HepG2 (cell line): ENCODE data around the gene SLC35F4. TPM values are rescaled to one million over a fixed set of nuclear protein-coding genes. Genes with fewer than 3 reads are reported as not detected.

ENCODE experiments used
- ATAC-seq: fragments of 200-7000 bp; cut with Tn5 transposase; 3 replicates; pipeline ENCODE4 v1.9.1; 2020; ENCODE audit warnings: mild to moderate bottlenecking, moderate library complexity
- BruUV-seq: library from RNA; stranded (reverse); fragments of 400-500 nt; replicated peaks from 2 replicates; lab custom pipeline; 2021; lab: Mats Ljungman, UMichigan
- CTCF ChIA-PET: fragments of 300-600 bp; formaldehyde crosslinking; extraction: SDS; loops from one replicate; lab custom pipeline; 2021; ENCODE audit warnings: low total read pairs, inconsistent platforms, low intra/inter-chr PET ratio; lab: Yijun Ruan, JAX
- POLR2A ChIA-PET: fragments of 350-600 bp; sonication (Branson Sonifier 250); formaldehyde crosslinking; loops from one replicate; lab custom pipeline; 2020; ENCODE audit warnings: antibody characterized with exemption, inconsistent platforms; lab: Yijun Ruan, JAX
- DNase-seq: peaks from one replicate; pipeline ENCODE4 v3.0.0-alpha.2; 2015; ENCODE audit warnings: low spot score
- FAIRE-seq: peaks from 3 replicates; lab custom pipeline; 2011; peaks lifted over from hg19 to GRCh38; lab: Jason Lieb, UNC
- H2AFZ ChIP-seq: one replicate; pipeline ENCODE4 v1.6.1; 2011; ENCODE audit warnings: low read length, inconsistent platforms
- H3K27ac ChIP-seq: fragments of 300-600 bp; 3 replicates; pipeline ENCODE4 v1.8.0; 2011; ENCODE audit warnings: mixed run types, mild to moderate bottlenecking, mixed read lengths, low read length, inconsistent platforms; ENCODE audit not compliant: insufficient read depth; ENCODE audit errors: extremely low read length
- H3K27me3 ChIP-seq, 2 experiments: fragments of 200-600 bp in 1 of 2; 2 replicates in 1 of 2; 3 replicates in 1 of 2; pipeline versions ENCODE4 v1.6.0 to v1.8.0; 2011; ENCODE audit warnings: low read length in 2 of 2, mild to moderate bottlenecking in 2 of 2, moderate library complexity in 2 of 2, inconsistent platforms in 1 of 2; ENCODE audit not compliant: insufficient read depth in 2 of 2, control insufficient read depth in 1 of 2
- H3K36me3 ChIP-seq, 2 experiments: fragments of 200-600 bp in 1 of 2; replicated peaks in 1 of 2; 2 replicates in 1 of 2; 3 replicates in 1 of 2; pipeline versions ENCODE4 v1.5.1 to v1.8.0; 2011; ENCODE audit warnings: low read length in 2 of 2, inconsistent platforms in 1 of 2; ENCODE audit not compliant: insufficient read depth in 2 of 2, control insufficient read depth in 1 of 2
- H3K4me1 ChIP-seq: 2 replicates; pipeline ENCODE4 v1.5.1; 2012; ENCODE audit warnings: low read length, inconsistent platforms; ENCODE audit not compliant: insufficient read depth
- H3K4me2 ChIP-seq: 2 replicates; pipeline ENCODE4 v1.6.0; 2011; ENCODE audit warnings: low read depth, low read length, inconsistent platforms
- H3K4me3 ChIP-seq, 3 experiments: fragments of 200-600 bp in 1 of 3; sonication (generic), shearing (Covaris generic) in 1 of 3; replicated peaks in 1 of 3; 2 replicates each; pipeline ENCODE4 v1.5.1; 2011 to 2016; ENCODE audit warnings: low read length in 3 of 3, inconsistent platforms in 2 of 3, low read depth in 2 of 3, mild to moderate bottlenecking in 2 of 3, control low read depth in 1 of 3, mixed read lengths in 1 of 3; ENCODE audit not compliant: insufficient read depth in 1 of 3
- H3K79me2 ChIP-seq: one replicate; pipeline ENCODE4 v1.6.1; 2011; ENCODE audit warnings: low read length, inconsistent platforms; ENCODE audit not compliant: insufficient read depth
- H3K9ac ChIP-seq: 2 replicates; pipeline ENCODE4 v1.6.0; 2011; ENCODE audit warnings: mild to moderate bottlenecking, low read depth, low read length, inconsistent platforms; ENCODE audit not compliant: insufficient read depth
- H3K9me3 ChIP-seq: 2 replicates; pipeline ENCODE4 v1.5.1; 2012; ENCODE audit warnings: mild to moderate bottlenecking, low read length
- H4K20me1 ChIP-seq: 2 replicates; pipeline ENCODE4 v1.6.0; 2011; ENCODE audit warnings: inconsistent platforms, mild to moderate bottlenecking, low read length, moderate library complexity; ENCODE audit not compliant: insufficient read depth
- CCDC6 ChIP-seq: sonication (generic); formaldehyde crosslinking; IDR thresholded peaks from 2 replicates; pipeline ENCODE4 v1.8.1; 2022; ENCODE audit warnings: mild to moderate bottlenecking, missing genetic modification reagents, moderate library complexity
- DDIT3 ChIP-seq: sonication (generic); formaldehyde crosslinking; IDR thresholded peaks from 2 replicates; pipeline ENCODE4 v1.4.0; 2020; ENCODE audit warnings: mild to moderate bottlenecking, missing genetic modification reagents
- ESRRA ChIP-seq: sonication (generic); formaldehyde crosslinking; IDR thresholded peaks from 2 replicates; pipeline ENCODE4 v1.5.1; 2020; ENCODE audit warnings: mild to moderate bottlenecking, low read depth, missing genetic modification reagents
- FIP1L1 ChIP-seq: fragments of 200-400 bp; formaldehyde crosslinking; IDR thresholded peaks from 2 replicates; pipeline ENCODE4 v1.6.1; 2018; ENCODE audit warnings: low read depth, mild to moderate bottlenecking, low read length, moderate library complexity, borderline replicate concordance; ENCODE audit not compliant: insufficient read depth
- KLF15 ChIP-seq: sonication (generic); formaldehyde crosslinking; IDR thresholded peaks from 2 replicates; pipeline ENCODE4 v1.8.1; 2023; ENCODE audit warnings: borderline replicate concordance, mild to moderate bottlenecking, inconsistent platforms, missing genetic modification reagents, mixed read lengths
- SCMH1 ChIP-seq: sonication (generic); formaldehyde crosslinking; IDR thresholded peaks from 2 replicates; pipeline ENCODE4 v1.9.0; 2021; ENCODE audit warnings: missing genetic modification reagents, mild to moderate bottlenecking, borderline replicate concordance
- ZNF234 ChIP-seq: sonication (generic); formaldehyde crosslinking; conservative IDR thresholded peaks from 2 replicates; pipeline ENCODE4 v1.5.1; 2020; ENCODE audit warnings: mild to moderate bottlenecking, missing genetic modification reagents
- ZNF510 ChIP-seq: sonication (generic); formaldehyde crosslinking; IDR thresholded peaks from 2 replicates; pipeline ENCODE4 v1.4.0; 2020; ENCODE audit warnings: low read depth, mild to moderate bottlenecking, missing genetic modification reagents
- ZNF616 ChIP-seq: sonication (generic); formaldehyde crosslinking; IDR thresholded peaks from 2 replicates; pipeline ENCODE4 v1.5.0; 2020; ENCODE audit warnings: low read depth, mild to moderate bottlenecking, missing genetic modification reagents
- in situ Hi-C: cut with HindIII; loops from 2 replicates; pipeline ENCODE4 v1.10.0; 2017; ENCODE audit warnings: low pct_unique_long_range_greater_than_20kb; ENCODE audit not compliant: extremely low pct_ligation_motif_present
- intact Hi-C: fragments of 100-400 bp; cut with micrococcal nuclease; formaldehyde crosslinking; loops from one replicate; pipeline ENCODE4 v1.10.0; 2022; ENCODE audit not compliant: unreplicated experiment
- polyA plus RNA-seq, 8 experiments: library from polyadenylated mRNA; depleted of rRNA in 3 of 8; stranded (reverse) in 7 of 8; unstranded in 1 of 8; fragments of >200 nt; fragmentation: Illumina TruSeq in 4 of 8; extraction: Trizol in 4 of 8; gene quantifications; 2 replicates each; pipeline versions ENCODE4 v1.2.1 to v1.2.3, GENCODE V29; 2011 to 2016; ENCODE audit warnings: low read depth in 4 of 8, missing spikeins in 1 of 8, mixed read lengths in 1 of 8; ENCODE audit not compliant: insufficient read depth in 1 of 8
- total RNA-seq, 5 experiments: library from RNA; depleted of rRNA; stranded (reverse); fragments of >200 nt; fragmentation: Illumina TruSeq; extraction: Trizol; gene quantifications; 2 replicates each; pipeline ENCODE4 v1.2.3, GENCODE V29; 2016; ENCODE audit warnings: low read depth in 1 of 5
- TF ChIP-seq, protein P1 (sequence below): sonication (generic); formaldehyde crosslinking; IDR thresholded peaks from 2 replicates; pipeline ENCODE4 v1.4.0; 2020; ENCODE audit warnings: missing genetic modification reagents
- TF ChIP-seq, protein P2 (sequence below): sonication (generic); formaldehyde crosslinking; IDR thresholded peaks from 2 replicates; pipeline ENCODE4 v1.4.0; 2020; ENCODE audit warnings: missing genetic modification reagents

SLC35F4 gene
- total and polyA plus RNA-seq, 2 of the 13 experiments (the other 11 are each of a cell fraction or from before 2014, with no cell fraction given): not detected

DNA sequence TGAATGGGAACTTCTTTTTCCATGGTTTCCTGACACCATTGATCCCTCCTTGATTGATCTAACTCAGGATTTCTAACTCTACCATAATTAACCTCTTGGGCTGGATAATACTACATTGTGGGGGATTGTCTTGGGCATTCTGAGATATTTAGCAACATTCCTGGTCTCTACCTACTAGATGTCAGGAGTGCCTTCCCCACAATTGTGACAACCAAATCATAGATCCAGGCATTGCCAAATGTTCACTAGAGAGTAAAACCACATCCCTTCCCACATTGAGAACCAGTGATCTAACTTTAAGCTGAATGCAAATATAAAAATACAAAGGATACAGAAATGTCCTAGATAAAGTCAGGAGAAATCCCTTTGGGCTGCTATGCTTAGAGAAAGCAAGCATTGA is 335.3 kb downstream of the SLC35F4 start:
- BruUV-seq: no TSS peak
- in situ Hi-C loops (no loop called here), intact Hi-C loops (no loop called here)
- no peaks in the 10 kb centered on the region for H3K9me3 ChIP-seq
- FAIRE-seq (no peak), ATAC-seq (no peak), DNase-seq (no peak)
- no peak overlapping the region for H3K9ac ChIP-seq
- H2AFZ ChIP-seq: no peak overlapping the region
- CTCF ChIA-PET: no interaction called here
- no peaks in the 10 kb centered on the region for H3K27me3 ChIP-seq
- H3K4me2 ChIP-seq: no peak overlapping the region
- TF ChIP-seq ZNF234 (no peak), ESRRA (CRISPR knock-in tag) (no peak), ZNF510 (no peak), KLF15 (CRISPR knock-in tag) (no peak), DDIT3 (CRISPR knock-in tag) (no peak), FIP1L1 (no peak), SCMH1 (CRISPR knock-in tag) (no peak), CCDC6 (CRISPR knock-in tag) (no peak), ZNF616 (CRISPR knock-in tag) (no peak)
- TF ChIP-seq, protein P1, sequence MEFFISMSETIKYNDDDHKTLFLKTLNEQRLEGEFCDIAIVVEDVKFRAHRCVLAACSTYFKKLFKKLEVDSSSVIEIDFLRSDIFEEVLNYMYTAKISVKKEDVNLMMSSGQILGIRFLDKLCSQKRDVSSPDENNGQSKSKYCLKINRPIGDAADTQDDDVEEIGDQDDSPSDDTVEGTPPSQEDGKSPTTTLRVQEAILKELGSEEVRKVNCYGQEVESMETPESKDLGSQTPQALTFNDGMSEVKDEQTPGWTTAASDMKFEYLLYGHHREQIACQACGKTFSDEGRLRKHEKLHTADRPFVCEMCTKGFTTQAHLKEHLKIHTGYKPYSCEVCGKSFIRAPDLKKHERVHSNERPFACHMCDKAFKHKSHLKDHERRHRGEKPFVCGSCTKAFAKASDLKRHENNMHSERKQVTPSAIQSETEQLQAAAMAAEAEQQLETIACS (CRISPR knock-in tag): no peak
- TF ChIP-seq, protein P2, sequence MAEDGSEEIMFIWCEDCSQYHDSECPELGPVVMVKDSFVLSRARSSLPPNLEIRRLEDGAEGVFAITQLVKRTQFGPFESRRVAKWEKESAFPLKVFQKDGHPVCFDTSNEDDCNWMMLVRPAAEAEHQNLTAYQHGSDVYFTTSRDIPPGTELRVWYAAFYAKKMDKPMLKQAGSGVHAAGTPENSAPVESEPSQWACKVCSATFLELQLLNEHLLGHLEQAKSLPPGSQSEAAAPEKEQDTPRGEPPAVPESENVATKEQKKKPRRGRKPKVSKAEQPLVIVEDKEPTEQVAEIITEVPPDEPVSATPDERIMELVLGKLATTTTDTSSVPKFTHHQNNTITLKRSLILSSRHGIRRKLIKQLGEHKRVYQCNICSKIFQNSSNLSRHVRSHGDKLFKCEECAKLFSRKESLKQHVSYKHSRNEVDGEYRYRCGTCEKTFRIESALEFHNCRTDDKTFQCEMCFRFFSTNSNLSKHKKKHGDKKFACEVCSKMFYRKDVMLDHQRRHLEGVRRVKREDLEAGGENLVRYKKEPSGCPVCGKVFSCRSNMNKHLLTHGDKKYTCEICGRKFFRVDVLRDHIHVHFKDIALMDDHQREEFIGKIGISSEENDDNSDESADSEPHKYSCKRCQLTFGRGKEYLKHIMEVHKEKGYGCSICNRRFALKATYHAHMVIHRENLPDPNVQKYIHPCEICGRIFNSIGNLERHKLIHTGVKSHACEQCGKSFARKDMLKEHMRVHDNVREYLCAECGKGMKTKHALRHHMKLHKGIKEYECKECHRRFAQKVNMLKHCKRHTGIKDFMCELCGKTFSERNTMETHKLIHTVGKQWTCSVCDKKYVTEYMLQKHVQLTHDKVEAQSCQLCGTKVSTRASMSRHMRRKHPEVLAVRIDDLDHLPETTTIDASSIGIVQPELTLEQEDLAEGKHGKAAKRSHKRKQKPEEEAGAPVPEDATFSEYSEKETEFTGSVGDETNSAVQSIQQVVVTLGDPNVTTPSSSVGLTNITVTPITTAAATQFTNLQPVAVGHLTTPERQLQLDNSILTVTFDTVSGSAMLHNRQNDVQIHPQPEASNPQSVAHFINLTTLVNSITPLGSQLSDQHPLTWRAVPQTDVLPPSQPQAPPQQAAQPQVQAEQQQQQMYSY (CRISPR knock-in tag): no peak
- H3K27ac ChIP-seq: no peak overlapping the region
- H3K36me3 ChIP-seq: no peaks in the 10 kb centered on the region
- POLR2A ChIA-PET: no interaction called here
- H3K79me2 ChIP-seq: no peaks in the 10 kb centered on the region
- no peaks in the 10 kb centered on the region for H4K20me1 ChIP-seq
- no peaks in the 10 kb centered on the region for H3K4me1 ChIP-seq
- no peak overlapping the region for H3K4me3 ChIP-seq
